GM21360 (cell line): ENCODE measurements around the gene HECTD1.
"Not testable (repeated sequence)": the region's sequence is repeated elsewhere in the genome, so short reads cannot be mapped to it uniquely, and the experiment has no call there.

Experiments used
- ATAC-seq: cut with Tn5 transposase; IDR thresholded peaks from one replicate; pipeline ENCODE4 v1.9.1; 2021; ENCODE audit warnings: mild to moderate bottlenecking, moderate library complexity; ENCODE audit not compliant: unreplicated experiment

HECTD1 gene

DNA sequence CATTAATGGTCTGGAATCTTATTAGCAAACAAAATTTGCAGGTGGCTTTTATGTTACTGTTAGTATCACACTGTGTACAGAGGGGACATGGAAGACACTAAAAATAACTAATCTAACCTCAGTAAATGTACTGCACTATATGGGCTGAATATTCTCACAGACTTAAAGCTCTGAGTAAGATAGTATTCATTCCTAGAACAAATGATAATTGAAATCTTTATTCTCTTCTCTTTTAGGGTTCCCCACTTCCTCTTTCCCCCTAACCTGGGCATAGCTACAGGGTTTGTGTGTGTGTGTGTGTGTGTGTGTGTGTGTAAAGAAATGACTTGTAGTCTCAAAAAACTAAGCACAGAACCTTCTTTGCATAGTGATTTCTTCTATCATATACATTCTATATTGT lies 21.4 kb upstream of the HECTD1 start:
- ATAC-seq = peak; percentile 82

DNA sequence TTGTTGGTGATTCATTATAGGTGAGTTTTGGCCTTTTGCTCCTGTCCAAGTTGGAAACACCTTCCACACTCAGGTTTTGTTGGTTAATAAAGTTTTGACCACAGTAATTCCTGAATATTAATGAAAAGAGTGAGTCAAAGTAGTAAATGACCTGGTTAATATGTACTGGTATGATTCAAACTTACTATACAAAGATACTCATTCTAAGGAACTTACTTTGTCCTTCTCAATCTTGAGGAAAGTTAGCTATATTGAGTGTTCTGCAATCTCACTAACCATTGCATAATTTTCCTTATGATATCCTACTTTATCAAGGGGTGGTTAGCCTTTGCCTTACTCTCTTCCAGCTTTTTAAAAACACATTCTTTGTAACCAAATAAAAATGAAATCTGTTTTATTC lies 20.9 kb upstream of the HECTD1 start:
- no peak for ATAC-seq

DNA sequence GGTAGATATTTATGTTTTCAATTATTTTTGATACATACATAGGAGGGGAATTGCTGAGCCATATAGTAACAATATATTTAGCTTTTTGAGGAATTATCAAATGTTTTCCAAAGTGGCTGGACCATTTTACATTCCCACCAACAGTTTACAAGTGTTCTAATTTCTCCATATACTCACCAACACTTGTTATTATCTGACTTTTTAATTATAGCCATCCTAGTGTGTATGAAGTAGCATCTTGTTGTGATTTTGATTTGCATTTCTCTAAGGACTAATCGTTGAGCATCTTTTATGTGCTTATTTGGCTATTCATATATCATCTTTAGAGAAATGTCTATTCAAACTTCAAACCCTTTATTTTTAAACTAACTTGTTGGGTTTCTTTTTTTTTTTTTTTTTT lies 17.2 kb upstream of the HECTD1 start:
- no peak for ATAC-seq

DNA sequence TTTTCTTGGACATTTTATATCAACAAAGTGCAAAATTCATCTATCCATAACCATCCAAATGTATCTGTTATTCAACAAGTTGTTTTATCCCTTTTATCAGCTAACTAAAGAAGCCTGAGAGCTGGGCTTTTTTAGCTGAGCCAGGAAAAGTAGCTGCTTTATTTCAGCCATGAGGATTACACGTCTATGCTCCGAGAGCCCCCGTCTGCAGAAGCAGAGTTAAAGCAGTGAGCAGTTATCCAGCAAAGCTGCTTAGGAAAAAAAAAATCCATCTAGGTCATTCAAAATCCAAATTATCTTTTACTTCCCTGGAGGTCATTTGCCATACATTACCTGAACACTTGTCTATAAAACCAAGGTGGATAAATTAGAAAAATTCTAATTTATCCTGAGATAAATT lies 15.7 kb upstream of the HECTD1 start:
- no peak for ATAC-seq

DNA sequence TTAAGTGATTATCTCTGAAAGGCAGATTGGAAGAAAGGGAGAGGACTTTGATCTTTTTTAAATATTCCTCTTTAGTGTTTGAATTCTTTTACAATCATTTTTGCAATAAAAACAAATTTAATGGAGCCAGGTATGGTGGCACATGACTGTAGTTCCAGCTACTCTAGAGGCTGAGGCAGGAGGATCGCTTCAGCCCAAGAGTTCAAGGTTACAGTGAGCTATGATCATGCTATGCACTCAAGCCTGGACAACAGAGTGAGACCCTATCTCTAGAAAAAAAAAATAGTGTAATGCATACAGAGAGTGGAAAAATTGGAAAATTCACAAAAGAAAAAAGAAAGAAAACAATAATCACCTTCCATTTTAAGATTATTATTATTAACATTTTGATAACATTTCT lies 15.2 kb upstream of the HECTD1 start:
- no peak for ATAC-seq

DNA sequence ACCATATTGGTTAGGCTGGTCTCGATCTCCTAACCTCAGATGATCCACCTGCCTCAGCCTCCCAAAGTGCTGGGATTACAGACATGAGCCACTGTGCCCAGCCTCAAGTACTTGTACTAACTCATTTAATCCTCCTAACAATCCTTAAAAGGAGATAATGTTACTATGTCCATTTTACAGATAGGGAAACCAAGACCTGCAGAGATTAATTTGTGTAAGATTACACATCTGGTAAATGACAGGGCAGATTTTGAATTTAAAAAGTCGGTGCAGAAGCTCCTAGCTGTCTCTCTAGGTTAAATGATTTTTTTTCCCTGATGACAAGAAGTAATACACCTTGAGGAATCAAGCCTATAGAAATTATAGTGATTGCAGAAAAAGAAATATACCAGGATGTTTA lies 13.7 kb upstream of the HECTD1 start:
- ATAC-seq = no peak

DNA sequence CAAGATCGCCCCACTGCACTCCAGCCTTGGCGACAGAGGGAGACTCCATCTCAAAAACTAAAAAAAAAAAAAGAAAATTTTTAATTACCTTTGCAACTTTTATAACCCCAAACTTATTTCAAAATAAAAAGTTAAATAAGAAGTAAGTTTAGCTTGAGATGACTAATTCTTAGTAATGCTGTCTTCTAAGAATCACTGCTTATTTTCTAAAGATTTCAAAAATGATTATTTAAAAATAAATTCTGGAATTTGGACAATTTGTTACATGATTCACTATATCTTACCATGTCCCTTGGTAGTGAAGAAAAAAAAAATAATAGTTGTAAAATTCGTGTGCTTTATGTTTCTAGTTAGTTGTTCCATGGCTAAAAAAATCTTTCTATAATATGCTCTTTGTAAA lies 11.6 kb upstream of the HECTD1 start:
- no peak for ATAC-seq

DNA sequence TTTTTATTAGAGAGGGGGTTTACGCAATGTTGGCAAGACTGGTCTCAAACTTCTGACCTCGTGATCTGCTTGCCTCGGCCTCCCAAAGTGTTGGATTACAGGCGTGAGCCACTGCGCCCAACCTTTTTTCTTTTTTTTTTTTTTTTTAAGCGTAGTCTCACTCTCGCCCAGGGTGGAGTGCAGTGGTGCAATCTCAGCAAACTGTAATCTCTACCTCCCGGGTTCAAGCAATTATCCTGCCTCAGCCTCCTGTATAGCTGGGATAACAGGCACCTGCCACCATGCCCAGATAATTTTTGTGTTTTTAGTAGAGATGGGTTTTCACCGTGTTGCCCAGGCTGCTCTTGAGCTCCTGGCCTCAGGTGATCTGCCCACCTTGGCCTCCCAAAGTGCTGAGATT lies 8.8 kb upstream of the HECTD1 start:
- ATAC-seq = no peak

DNA sequence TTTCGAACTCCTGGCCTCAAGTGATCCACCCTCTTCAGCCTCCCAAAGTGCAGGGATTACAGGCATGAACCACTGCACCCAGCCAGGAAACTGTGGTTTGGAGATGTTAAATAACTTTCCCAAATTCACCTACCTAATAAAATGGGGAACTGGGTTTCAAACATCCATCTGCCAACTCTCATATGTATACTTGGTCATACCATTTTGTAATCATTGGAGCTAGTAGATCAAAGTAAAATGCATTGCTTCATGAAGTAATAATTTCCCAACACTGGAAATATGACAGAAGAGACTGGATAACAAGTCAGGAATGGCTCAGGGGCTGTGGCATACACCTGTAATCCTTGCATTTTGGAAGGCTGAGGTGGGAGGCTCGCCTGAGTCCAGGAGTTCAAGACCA lies 5.3 kb upstream of the HECTD1 start:
- ATAC-seq = no peak

DNA sequence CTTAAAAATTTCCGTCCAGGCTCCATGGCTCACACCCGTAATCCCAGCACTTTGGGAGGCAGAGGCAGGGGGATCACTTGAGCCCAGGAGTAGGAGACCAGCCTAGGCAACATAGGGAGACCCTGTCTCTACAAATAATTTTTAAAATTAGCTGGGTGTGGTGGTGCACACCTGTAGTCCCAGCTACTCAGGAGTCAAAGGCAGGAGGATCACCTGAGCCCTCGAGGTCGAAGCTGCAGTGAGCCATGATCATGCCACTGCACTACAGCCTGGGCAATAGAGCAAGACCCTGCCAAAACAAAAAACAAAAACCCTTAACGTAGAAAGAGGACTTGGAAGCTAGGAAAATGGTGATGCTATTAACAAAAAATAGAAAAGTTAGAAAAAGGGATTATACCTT lies 2.0 kb upstream of the HECTD1 start:
- no peak for ATAC-seq

DNA sequence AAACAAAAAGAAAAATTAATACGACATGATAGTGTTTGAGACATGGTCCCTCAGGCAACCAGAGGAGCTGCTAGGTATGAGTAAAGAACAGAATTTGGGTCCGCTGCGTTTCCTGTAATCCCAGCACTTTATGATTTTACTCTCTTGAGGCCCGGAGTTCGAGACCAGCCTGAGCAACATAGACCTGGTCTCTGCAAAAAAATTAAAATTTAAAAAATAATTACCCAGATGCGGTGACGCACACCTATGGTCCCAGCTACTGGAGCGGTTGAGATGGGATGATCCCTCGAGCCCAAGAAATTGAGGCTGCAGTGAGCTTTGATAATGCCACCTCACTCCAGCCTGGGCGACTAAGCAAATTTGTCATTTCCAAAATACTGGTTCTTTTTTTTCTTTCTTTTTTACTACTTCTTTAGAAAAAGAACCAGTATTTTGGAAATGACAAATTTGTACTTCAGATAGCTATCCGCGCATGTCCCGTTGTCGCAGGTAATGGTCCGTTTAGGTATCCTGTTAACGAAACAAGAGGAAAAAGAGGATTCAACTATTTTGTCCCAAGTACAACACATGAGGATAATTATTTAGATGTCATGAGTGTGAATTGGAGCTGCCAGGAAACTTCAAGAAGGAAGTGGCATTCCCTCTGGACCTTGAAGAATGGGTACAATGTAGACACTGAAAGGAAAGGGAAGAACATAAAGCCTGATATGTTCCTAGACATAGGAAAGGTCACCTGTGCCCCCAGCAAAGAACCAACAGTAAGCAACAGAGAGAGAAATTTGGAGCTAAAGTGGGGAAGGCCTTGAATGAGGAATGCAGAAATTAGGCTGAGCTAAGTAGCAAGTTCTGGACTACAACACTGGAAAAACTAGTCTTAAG lies 1.2 kb upstream of the HECTD1 start:
- ATAC-seq = no peak

DNA sequence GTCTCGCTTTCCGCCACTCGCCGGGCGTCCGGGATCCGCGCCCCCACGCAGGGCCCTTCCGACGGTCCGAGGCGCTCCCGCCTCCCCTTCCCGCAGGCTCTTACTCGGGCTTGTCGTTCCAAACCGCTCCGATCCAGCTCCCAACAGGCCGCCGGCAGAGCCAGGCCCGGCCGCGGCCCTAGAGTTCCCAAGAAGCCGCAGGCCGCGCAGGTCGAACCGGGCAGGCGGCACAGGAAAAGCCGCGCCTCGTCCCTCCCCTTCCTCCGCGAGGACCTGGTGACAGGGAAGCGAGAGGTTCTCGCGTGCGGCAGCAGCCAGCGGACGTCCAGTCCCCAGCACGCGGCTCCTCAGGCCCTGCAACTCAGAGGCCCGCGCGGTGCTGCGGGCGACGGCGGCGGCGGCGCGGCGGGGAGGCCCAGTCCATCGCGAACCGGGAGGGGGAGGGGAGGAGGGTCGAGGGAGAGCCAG lies 272 bp downstream of the HECTD1 start:
- peak; percentile 30 for ATAC-seq

DNA sequence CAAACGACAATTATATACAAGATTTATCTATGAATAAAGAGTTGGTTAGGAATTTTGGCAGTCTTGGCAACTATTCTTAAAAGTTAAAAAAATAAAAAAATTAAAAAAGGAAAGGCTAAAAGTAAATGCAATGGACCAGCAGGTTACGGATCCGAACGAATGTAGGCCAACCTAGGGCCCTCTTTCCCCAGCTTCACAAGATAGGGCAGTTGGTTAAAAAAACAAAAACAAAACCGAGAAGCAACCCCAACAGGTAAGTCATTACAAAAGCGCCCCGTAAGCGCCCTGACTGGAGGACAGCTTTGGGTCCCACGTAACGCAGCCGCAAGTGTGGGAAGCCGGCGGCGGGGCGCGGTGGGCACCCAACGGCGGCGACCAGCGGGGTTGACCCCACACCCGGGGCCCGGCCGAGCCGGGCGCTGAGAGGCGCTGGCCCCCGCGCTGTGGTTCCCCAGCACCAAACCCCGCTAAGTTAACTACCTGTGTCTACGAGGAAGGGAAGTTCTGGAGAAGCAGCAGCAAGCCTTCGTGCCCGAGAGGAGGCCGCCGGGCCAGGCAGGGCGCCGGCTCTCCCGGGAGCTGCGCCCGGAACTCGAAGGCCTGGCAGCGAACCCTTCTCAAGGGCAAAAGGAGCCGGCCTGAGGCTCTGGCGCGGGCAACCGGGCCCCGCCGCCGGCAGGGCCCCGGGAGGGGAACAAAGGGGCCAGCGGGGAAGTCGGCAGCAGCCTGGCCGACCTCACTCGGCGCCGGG lies 882 bp downstream of the HECTD1 start:
- peak; percentile 19 for ATAC-seq

DNA sequence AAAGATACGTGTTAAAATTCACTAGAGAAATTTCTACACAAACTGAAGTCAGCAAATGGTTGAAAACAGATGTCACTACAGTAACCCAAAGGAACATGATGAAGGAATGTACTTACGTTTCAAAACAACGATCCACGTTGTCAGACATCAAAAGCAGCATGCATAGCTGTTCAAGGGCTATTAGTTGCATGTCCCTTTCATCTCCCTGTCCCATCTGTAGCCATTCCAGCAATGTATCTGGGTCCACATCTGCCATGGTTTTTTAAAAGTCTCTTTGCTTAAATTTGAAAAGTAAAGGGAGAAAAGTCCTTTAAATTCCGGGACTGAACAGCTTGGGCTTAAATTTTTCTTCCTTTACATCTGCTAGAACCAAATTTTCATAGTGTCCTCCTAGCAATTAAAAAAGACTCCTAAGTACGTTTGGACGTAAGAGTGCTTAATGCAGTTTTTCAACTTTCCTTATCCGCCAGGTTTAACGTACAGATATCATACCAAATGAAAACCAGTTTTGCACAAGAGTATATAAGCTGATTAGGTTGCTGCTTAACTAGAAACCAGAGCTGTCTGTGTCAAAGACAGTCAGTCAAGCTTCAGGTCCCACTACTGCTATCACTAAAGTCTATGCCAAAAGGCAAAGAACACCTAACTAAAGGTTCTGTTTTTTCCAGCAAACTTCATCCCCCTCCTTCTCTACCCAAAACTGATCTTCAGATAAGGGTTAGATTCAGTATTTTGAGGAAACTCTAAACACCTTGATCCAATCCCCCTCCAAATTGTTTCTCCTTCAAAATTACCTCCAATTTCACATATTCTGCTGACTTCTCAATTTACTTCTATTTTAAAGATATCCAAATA lies 1.7 kb downstream of the HECTD1 start:
- no peak for ATAC-seq

DNA sequence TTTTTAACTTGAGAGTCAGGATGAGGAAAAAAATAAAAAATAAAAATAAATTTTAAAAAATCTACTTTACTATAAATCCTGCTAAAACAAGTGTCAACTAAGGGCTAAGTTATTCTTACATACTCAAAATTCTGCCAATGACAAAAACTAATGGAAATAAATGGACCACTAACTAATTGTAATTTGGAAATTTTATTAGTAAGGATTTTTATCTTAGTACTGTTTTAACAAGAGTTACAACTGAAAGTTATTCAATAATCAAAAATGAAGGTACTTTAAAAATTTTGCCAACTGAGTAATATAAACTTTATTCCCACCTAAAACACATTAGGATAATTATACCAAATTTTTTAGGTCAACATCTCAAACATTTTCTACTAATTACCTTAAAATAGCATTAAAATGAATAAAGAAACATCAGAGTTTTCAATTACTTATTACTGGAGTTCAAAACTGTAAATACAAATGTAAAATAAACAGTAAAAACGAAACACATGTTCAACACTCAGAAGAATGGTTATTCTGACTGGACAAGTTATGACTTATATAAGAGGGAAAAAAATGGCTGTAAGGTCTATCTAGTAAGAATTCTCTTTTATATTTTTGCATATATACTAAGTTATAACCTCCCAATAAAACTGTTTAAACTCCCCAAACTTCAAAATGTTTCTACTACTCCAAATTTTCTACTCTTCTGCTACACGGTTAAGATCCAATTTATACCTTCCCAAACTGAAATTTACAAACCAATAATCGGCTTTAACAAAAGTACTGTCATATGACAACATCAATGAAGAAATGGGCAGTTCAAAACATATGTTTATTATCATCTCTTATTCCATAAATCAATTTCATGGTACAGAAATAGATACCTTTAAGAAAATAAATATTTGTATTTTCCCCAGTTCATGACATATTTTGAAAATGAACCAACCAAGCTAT lies 2.7 kb downstream of the HECTD1 start:
- no peak for ATAC-seq

DNA sequence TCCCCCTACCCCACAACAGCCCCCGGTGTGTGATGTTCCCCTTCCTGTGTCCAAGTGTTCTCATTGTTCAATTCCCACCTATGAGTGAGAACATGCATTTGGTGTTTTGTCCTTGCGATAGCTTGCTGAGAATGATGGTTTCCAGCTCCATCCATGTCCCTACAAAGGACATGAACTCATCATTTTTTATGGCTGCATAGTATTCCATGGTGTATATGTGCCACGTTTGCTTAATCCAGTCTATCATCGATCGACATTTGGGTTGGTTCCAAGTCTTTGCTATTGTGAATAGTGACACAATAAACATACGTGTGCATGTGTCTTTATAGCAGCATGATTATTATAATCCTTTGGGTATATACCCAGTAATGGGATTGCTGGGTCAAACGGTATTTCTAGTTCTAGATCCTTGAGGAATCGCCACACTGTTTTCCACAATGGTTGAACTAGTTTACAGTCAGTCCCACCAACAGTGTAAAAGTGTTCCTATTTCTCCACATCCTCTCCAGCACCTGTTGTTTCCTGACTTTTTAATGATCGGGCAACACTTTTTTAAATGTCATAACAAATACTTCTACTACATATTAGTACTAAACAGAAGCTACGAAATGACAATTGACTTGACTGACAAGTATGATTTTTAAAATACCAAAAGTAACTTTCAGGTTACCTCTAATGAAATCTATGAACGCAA lies 3.5 kb downstream of the HECTD1 start:
- not testable (repeated sequence) for ATAC-seq

DNA sequence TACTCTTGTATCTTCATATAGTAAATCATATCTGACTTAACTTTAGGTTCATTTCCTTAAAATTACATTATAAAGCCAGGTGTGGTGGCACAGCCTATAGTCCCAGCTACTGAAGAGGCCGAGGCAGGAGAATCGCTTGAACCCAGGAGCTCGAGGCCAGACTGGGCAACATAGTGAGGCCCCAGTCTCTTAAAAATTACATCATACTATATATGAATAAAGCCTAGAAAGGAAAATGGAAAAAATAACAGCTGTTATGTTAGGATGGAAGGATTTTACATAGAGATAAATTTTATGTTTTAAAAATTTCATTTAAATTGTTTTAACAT lies 4.2 kb downstream of the HECTD1 start:
- no peak for ATAC-seq

DNA sequence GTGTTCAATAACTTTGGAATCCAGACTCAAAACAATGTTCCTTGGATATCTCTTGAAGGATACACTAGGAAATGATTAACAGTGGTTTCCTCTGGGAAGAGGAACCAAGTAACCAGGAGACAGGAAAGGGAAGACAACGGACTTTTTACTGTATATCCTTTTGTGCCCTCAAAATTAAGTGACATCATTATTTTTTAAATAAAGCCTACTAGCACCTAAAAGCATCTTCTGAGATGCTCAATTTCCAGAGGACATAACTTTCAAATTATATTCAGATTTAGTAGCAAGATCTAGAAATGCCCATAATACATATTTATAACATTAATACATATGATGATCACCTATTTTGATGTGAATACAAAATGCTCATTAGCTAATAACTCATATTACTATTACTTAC lies 6.5 kb downstream of the HECTD1 start:
- no peak for ATAC-seq

DNA sequence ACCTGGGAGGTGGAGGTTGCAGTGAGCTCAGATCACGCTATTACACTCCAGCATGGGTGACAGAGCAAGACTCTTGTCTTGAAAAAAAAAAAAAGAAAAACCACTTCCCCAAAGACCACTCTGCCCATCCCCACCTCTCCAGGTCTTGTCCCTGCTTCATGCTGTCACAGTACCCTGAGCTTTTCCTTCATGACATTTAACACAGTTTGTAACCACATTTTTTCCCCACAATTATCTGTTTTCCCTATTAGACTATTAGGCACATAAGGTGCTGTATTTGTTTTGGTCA lies 6.9 kb downstream of the HECTD1 start:
- no peak for ATAC-seq

DNA sequence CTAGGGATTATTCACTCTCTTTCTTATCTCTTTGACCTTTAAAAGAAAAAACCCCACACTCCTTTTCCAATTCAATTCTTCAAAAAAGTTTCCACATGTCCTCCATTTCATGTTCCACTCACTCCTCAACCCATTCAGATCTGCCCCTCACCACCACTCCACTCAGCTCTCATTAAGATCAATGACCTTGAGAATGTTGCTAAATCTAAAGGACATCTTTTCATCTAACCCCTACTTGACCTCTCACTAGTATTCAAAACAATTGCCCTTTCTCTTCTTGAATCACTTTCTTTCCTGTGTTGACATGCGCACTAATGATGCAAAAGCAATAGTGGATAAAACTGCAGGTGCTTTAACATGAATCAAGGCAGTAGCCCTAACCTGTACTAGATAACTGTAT lies 9.9 kb downstream of the HECTD1 start:
- no peak for ATAC-seq
